GM12892 (cell line): ENCODE measurements around the gene LDLRAD4.

Experiments
- DNase-seq: peaks from one replicate; pipeline ENCODE4 v3.0.0; 2011; ENCODE audit not compliant: insufficient read length
- FAIRE-seq: peaks from 2 replicates; lab custom pipeline; 2011; peaks lifted over from hg19 to GRCh38; lab: Jason Lieb, UNC
- POLR2A ChIP-seq: IDR thresholded peaks from 2 replicates; pipeline ENCODE4 v1.6.1; 2011; ENCODE audit warnings: low read depth, low read length, control low read depth
- POLR2AphosphoS5 ChIP-seq: IDR thresholded peaks from 2 replicates; pipeline ENCODE4 v1.6.1; 2011; ENCODE audit warnings: low read depth, low read length, control low read depth
- TAF1 ChIP-seq: IDR thresholded peaks from 2 replicates; pipeline ENCODE4 v1.6.1; 2011; ENCODE audit warnings: low read depth, mild to moderate bottlenecking, control low read depth, low read length, borderline replicate concordance

LDLRAD4 gene

DNA sequence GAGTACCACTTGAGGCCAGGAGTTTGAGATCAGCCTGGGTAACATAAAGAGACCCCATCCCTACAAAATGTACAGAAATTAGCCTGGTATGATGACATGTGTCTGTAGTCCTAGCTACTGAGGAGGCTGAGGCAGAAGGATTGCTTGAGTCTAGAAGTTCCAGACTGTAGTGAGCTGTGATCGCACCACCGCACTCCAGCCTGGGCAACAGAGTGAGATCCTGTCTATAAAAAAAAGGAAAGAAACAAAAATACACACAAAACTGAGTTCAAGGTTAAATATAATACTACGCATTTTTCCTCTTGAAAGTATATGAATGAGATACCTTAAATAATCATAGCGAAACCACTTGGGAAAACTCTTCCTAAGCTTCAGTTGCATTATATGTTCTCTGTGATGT, 94.0 kb downstream of the LDLRAD4 start:
- FAIRE-seq (no peak), DNase-seq (no peak)
- TF ChIP-seq POLR2AphosphoS5 (no peak), TAF1 (no peak), POLR2A (no peak)

GRCh38 chr18:13313006-13313686, 94.6 kb downstream of the LDLRAD4 start:
- no peak for FAIRE-seq
- TF ChIP-seq POLR2AphosphoS5 (no peak), POLR2A (no peak), TAF1 (no peak)
- DNase-seq: no peak

GRCh38 chr18:13315000-13315399, 96.4 kb downstream of the LDLRAD4 start:
- no peak for FAIRE-seq
- TF ChIP-seq POLR2A (no peak), TAF1 (no peak), POLR2AphosphoS5 (no peak)
- DNase-seq: no peak

- DNase-seq (no peak), FAIRE-seq (no peak)
- TF ChIP-seq POLR2A: no peak
- TF ChIP-seq POLR2AphosphoS5: no peak
- no peak for TF ChIP-seq TAF1
These were observed 97.5 kb downstream of the LDLRAD4 start for GRCh38 chr18:13316063-13316462.

DNA sequence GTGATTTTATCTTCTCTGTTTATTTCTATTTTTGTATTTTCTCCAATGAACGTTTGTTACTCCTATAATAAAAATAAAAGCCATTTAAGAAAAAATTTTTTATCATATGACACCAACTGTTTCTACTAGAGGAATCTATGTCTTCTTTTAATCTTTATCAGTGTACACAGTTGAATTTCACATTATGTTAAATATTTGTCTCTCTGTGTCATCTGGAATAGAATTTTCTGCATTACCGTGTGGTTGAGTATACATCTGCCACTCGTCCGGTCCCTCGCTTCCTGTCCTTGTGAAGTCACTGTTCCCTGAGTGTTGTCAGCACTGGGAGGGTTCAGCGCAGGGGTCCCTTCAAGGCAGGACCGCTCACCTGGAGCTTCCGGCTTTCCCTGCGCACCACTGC, 99.2 kb downstream of the LDLRAD4 start:
- TF ChIP-seq POLR2A (no peak), POLR2AphosphoS5 (no peak), TAF1 (no peak)
- FAIRE-seq (no peak), DNase-seq (no peak)

- no peak for FAIRE-seq
- no peak for DNase-seq
These were observed 100.4 kb downstream of the LDLRAD4 start for GRCh38 chr18:13318731-13319501.

GRCh38 chr18:13319629-13320028, 101.1 kb downstream of the LDLRAD4 start:
- DNase-seq (no peak), FAIRE-seq (no peak)
- no peak for TF ChIP-seq POLR2A
- no peak for TF ChIP-seq POLR2AphosphoS5
- TF ChIP-seq TAF1: no peak

More at GRCh38 chr18:13318731-13319501, 100.4 kb downstream of the LDLRAD4 start:
- no peak for TF ChIP-seq TAF1
- no peak for TF ChIP-seq POLR2AphosphoS5
- no peak for TF ChIP-seq POLR2A

DNA sequence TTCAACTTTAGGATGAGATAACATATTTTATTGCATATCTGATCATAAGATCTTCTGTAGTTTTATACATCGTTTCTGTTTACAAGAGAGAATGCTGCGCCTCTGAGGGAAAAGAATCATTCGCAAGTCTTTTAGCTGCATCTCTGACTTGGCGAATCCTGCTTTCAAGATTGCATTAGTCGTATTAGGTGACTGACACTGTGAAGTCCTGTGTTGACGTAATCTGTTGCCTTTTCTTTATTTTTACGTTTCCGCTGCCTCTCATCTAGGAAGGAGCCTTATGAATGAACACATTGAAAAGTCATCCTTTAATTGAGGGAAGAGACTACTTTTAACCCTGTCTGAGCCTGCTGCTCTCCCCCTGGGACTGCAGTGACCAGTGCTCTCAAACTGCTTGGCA, 101.5 kb downstream of the LDLRAD4 start:
- FAIRE-seq: no peak
- TF ChIP-seq POLR2AphosphoS5 (no peak), POLR2A (no peak), TAF1 (no peak)
- DNase-seq: no peak

GRCh38 chr18:13320891-13321425, 102.4 kb downstream of the LDLRAD4 start:
- no peak for FAIRE-seq
- no peak for DNase-seq
- TF ChIP-seq POLR2AphosphoS5 (no peak), TAF1 (no peak), POLR2A (no peak)

DNA sequence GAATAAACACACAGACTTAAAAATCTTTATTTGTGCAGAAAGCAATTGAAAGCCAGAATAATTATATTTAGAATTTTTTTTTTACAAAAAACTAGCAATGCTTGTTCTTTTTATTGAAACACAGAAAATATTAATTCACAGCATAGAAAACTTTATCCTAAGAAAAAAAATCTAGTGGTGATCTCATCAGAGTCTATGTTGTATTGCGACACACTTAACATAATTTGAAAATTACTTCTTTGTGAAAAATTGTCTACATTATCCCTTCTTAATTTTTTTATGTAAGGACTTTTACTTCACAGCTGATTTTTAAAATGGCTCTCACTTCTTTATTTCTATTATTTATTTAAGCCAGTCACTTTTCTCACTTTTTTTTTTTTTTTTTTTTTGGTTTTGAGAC, 103.4 kb downstream of the LDLRAD4 start:
- no peak for FAIRE-seq
- no peak for DNase-seq
- TF ChIP-seq POLR2AphosphoS5: no peak
- no peak for TF ChIP-seq TAF1

- no peak for TF ChIP-seq POLR2AphosphoS5
- no peak for TF ChIP-seq TAF1
- TF ChIP-seq POLR2A: no peak
- DNase-seq (no peak), FAIRE-seq (no peak)
These were observed 104.6 kb downstream of the LDLRAD4 start for GRCh38 chr18:13323186-13323585.

- no peak for DNase-seq
- TF ChIP-seq POLR2A (no peak), POLR2AphosphoS5 (no peak), TAF1 (no peak)
- no peak for FAIRE-seq
These were observed 106.3 kb downstream of the LDLRAD4 start for GRCh38 chr18:13324880-13325279.
